ENCODE measurements around the gene RALB. TPM values are rescaled to one million over a fixed set of nuclear protein-coding genes. Genes with fewer than 3 reads are reported as not detected.

Gene RALB
- total RNA-seq, 1 donor from 2014 or later, result 23.5 TPM

DNA sequence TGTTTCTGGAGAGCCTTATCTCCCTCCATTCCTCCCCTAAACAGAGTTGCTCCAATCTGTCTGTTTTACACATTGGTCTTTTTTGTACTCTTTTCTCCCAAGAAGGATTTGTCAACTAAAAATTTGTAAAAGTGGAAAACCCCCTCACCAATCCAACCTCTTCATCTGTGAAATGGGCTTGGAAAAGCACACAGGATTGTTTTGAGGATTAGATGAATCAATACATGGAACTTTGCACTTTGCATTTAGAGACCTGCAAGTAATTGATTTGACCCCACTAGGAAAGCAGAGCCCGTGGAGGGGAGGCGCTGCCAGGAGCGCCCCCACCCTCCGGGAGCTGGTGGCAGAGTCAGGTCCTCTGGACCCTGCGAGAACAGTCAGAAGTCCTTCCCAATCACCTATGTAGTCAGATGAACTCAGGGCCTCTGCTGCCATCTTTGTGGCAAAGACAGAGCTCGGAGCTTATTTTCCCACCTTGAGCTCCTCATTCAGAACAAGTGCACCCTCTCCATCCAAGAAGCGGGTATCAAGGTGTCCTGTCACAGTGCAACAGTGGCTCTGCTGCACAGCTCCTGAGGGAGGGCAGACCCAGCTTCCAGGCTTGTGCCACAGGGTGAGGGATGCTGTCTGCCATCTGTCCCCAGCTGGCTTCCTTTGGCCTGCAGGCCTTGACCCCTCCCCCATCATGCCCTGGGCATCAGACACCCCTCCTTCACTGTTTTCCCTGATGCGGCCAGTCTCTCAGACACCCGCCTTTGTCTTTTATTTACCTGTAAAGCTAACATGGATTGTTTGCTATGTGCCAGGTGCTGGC, 27.7 kb upstream of the RALB start:
- peaks cover 9% of the 10 kb centered on the region for H3K9me3 Mint-ChIP-seq (ENCODE audit: low read depth)
- H3K4me1 Mint-ChIP-seq (ENCODE audit: low read depth), result peaks cover 30% of the 10 kb centered on the region
- no peak for DNase-seq (ENCODE audit: low spot score)
- H3K36me3 Mint-ChIP-seq (ENCODE audit: low read depth), result peaks cover 8% of the 10 kb centered on the region
- peak overlapping the region; percentile 6 for H3K4me3 Mint-ChIP-seq (ENCODE audit: unreplicated experiment)
- TF ChIP-seq CTCF (IDR thresholded peaks at IDR 0.05), result no peak
- H3K27me3 Mint-ChIP-seq (ENCODE audit: low read depth), result peaks cover 27% of the 10 kb centered on the region
- H3K27ac Mint-ChIP-seq (ENCODE audit: unreplicated experiment), result no peak overlapping the region

DNA sequence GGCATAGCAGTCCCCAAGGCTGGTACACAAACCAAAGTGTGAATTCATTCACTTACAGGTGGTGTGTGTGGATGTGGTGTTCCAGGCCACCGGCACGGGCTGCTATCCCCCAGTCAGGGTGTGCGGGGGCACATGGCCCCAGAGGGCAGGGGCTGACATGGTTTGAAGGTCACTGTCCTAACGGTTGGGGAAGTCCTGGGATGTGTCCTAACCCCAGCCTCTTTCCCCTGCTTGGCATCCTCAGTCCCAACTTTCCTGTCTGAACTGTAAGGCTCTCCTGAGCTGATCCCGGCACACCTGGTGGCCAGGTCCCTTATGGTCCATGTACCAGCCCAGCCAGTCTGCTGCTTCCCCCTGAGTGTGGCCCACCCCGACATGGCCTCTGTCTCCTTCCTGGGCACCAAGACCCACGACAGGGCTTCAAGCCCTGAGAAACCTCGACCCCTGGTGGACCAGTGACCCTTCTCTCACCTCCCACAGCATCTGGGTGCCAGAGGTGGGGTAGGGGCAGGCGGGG, 27.0 kb upstream of the RALB start:
- Mint-ChIP-seq H3K4me3 (ENCODE audit: unreplicated experiment) (no peak overlapping the region), H3K27me3 (ENCODE audit: low read depth) (peaks cover 27% of the 10 kb centered on the region), H3K36me3 (ENCODE audit: low read depth) (peaks cover 5% of the 10 kb centered on the region)

DNA sequence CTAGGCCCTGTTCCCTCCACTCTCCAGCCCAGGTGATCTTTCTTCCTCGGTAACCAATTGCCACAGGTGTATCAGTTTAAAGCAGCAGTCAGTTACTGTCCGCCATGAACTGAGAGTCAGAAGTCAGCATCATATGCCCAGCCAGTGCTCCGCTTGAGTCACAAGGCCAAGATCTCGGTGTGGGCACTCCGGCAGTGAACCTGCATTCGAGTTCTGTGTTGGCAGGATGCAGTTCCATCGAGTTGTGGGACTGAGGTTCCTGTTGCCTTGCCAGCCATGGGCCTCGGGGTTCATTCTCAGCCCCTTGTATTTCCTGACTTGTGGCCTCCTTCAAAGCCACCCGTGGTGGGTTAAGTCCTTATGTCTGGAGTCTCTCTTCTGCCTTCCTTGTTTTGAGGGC, 26.3 kb upstream of the RALB start:
- DNase-seq (ENCODE audit: low spot score), result no peak
- peaks cover 5% of the 10 kb centered on the region for H3K9me3 Mint-ChIP-seq (ENCODE audit: low read depth)
- peaks cover 2% of the 10 kb centered on the region for H3K36me3 Mint-ChIP-seq (ENCODE audit: low read depth)
- H3K4me1 Mint-ChIP-seq (ENCODE audit: low read depth), result peaks cover 19% of the 10 kb centered on the region
- no peak overlapping the region for H3K4me3 Mint-ChIP-seq (ENCODE audit: unreplicated experiment)
- H3K27ac Mint-ChIP-seq (ENCODE audit: unreplicated experiment), result no peak overlapping the region
- peaks cover 27% of the 10 kb centered on the region for H3K27me3 Mint-ChIP-seq (ENCODE audit: low read depth)
- TF ChIP-seq CTCF (IDR thresholded peaks at IDR 0.05), result no peak

More for the DNA sequence above, 27.0 kb upstream of the RALB start:
- no peak for DNase-seq (ENCODE audit: low spot score)
- Mint-ChIP-seq H3K9me3 (ENCODE audit: low read depth) (peaks cover 9% of the 10 kb centered on the region), H3K27ac (ENCODE audit: unreplicated experiment) (no peak overlapping the region), H3K4me1 (ENCODE audit: low read depth) (peaks cover 26% of the 10 kb centered on the region)
- no peak for TF ChIP-seq CTCF (IDR thresholded peaks at IDR 0.05)

GRCh38 chr2:120227111-120227991, 25.3 kb upstream of the RALB start:
- no peak overlapping the region for H3K27ac Mint-ChIP-seq (ENCODE audit: unreplicated experiment)
- no peak overlapping the region for H3K4me3 Mint-ChIP-seq (ENCODE audit: unreplicated experiment)
- DNase-seq (ENCODE audit: low spot score), result no peak
- peaks cover 27% of the 10 kb centered on the region for H3K27me3 Mint-ChIP-seq (ENCODE audit: low read depth)
- H3K4me1 Mint-ChIP-seq (ENCODE audit: low read depth), result peaks cover 9% of the 10 kb centered on the region
- no peaks in the 10 kb centered on the region for H3K36me3 Mint-ChIP-seq (ENCODE audit: low read depth)
- peaks cover under 1% of the 10 kb centered on the region for H3K9me3 Mint-ChIP-seq (ENCODE audit: low read depth)
- TF ChIP-seq CTCF (IDR thresholded peaks at IDR 0.05), result no peak

- Mint-ChIP-seq H3K27me3 (ENCODE audit: low read depth) (peaks cover 27% of the 10 kb centered on the region), H3K36me3 (ENCODE audit: low read depth) (no peaks in the 10 kb centered on the region), H3K27ac (ENCODE audit: unreplicated experiment) (no peak overlapping the region), H3K9me3 (ENCODE audit: low read depth) (no peaks in the 10 kb centered on the region), H3K4me1 (ENCODE audit: low read depth) (peaks cover 7% of the 10 kb centered on the region), H3K4me3 (ENCODE audit: unreplicated experiment) (no peak overlapping the region)
- peak; percentile 24 for TF ChIP-seq CTCF (IDR thresholded peaks at IDR 0.05)
- no peak for DNase-seq (ENCODE audit: low spot score)
These were observed 24.1 kb upstream of the RALB start for GRCh38 chr2:120228503-120228902.
